Mesothelial cell of epicardium (in vitro differentiated cells): ENCODE data around the gene CLSTN2. TPM values are rescaled to one million over a fixed set of nuclear protein-coding genes. Genes with fewer than 3 reads are reported as not detected.

ENCODE experiments used
- DNase-seq, 2 experiments: peaks; one replicate each; pipeline ENCODE4 v3.0.0; 2021; ENCODE audit warnings: low spot score in 2 of 2; ENCODE audit not compliant: unreplicated experiment in 2 of 2
- H3K27ac Mint-ChIP-seq: 2 replicates; pipeline ENCODE4 v1.8.0; 2021; ENCODE audit warnings: mixed read lengths
- H3K27me3 Mint-ChIP-seq: 2 replicates; pipeline ENCODE4 v1.8.0; 2021; ENCODE audit warnings: low read depth, mixed read lengths
- H3K36me3 Mint-ChIP-seq: 2 replicates; pipeline ENCODE4 v1.8.0; 2021; ENCODE audit warnings: mixed read lengths
- H3K4me1 Mint-ChIP-seq: 2 replicates; pipeline ENCODE4 v1.8.0; 2021; ENCODE audit warnings: mixed read lengths
- H3K4me3 Mint-ChIP-seq: 2 replicates; pipeline ENCODE4 v1.8.0; 2021; ENCODE audit warnings: mild to moderate bottlenecking, moderate library complexity, mixed read lengths
- H3K9me3 Mint-ChIP-seq: 2 replicates; pipeline ENCODE4 v1.8.0; 2021; ENCODE audit warnings: mixed read lengths
- CTCF ChIP-seq: fragments of 200-600 bp; sonication (generic); IDR thresholded peaks from one replicate; pipeline ENCODE4 v1.5.0; 2021; ENCODE audit warnings: antibody characterized with exemption; ENCODE audit not compliant: unreplicated experiment
- total RNA-seq: library from RNA; stranded (reverse); gene quantifications from 3 replicates; pipeline ENCODE4 v1.2.1, GENCODE V29; 2021

Gene CLSTN2
- total RNA-seq, 1 donor from 2014 or later, result 18.2 TPM

- TF ChIP-seq CTCF, result no peak
Measured at GRCh38 chr3:140397847-140398246, 462.9 kb downstream of the CLSTN2 start.

GRCh38 chr3:140398387-140398786 is 463.4 kb downstream of the CLSTN2 start:
- no peaks in the 10 kb centered on the region for H3K9me3 Mint-ChIP-seq
- H3K4me1 Mint-ChIP-seq, result no peaks in the 10 kb centered on the region
- no peak for TF ChIP-seq CTCF
- DNase-seq, result no peak
- H3K27ac Mint-ChIP-seq, result no peak overlapping the region
- H3K4me3 Mint-ChIP-seq, result no peak overlapping the region
- no peaks in the 10 kb centered on the region for H3K27me3 Mint-ChIP-seq
- no peaks in the 10 kb centered on the region for H3K36me3 Mint-ChIP-seq

More at GRCh38 chr3:140397847-140398246, 462.9 kb downstream of the CLSTN2 start:
- DNase-seq, result no peak
- Mint-ChIP-seq H3K4me3 (no peak overlapping the region), H3K27me3 (no peaks in the 10 kb centered on the region), H3K36me3 (no peaks in the 10 kb centered on the region), H3K27ac (no peak overlapping the region), H3K9me3 (no peaks in the 10 kb centered on the region), H3K4me1 (no peaks in the 10 kb centered on the region)

- H3K36me3 Mint-ChIP-seq, result no peaks in the 10 kb centered on the region
- no peaks in the 10 kb centered on the region for H3K27me3 Mint-ChIP-seq
- no peaks in the 10 kb centered on the region for H3K4me1 Mint-ChIP-seq
- H3K4me3 Mint-ChIP-seq, result no peak overlapping the region
- H3K27ac Mint-ChIP-seq, result no peak overlapping the region
- TF ChIP-seq CTCF, result no peak
- no peaks in the 10 kb centered on the region for H3K9me3 Mint-ChIP-seq
- no peak for DNase-seq
Measured at GRCh38 chr3:140399871-140400270, 464.9 kb downstream of the CLSTN2 start.

- Mint-ChIP-seq H3K9me3 (no peaks in the 10 kb centered on the region), H3K27ac (no peak overlapping the region), H3K4me3 (no peak overlapping the region), H3K27me3 (no peaks in the 10 kb centered on the region), H3K4me1 (peaks cover 9% of the 10 kb centered on the region), H3K36me3 (no peaks in the 10 kb centered on the region)
- TF ChIP-seq CTCF, result no peak
- DNase-seq, result no peak
Measured at GRCh38 chr3:140403079-140403478, 468.1 kb downstream of the CLSTN2 start.

- Mint-ChIP-seq H3K9me3 (no peaks in the 10 kb centered on the region), H3K4me3 (no peak overlapping the region), H3K27me3 (no peaks in the 10 kb centered on the region), H3K27ac (no peak overlapping the region), H3K36me3 (no peaks in the 10 kb centered on the region), H3K4me1 (peaks cover 9% of the 10 kb centered on the region)
- no peak for TF ChIP-seq CTCF
- DNase-seq, result no peak
Measured at GRCh38 chr3:140403608-140404007, 468.6 kb downstream of the CLSTN2 start.

GRCh38 chr3:140406655-140407054 is 471.7 kb downstream of the CLSTN2 start:
- peak overlapping the region; percentile 7 for H3K27ac Mint-ChIP-seq
- H3K9me3 Mint-ChIP-seq, result peaks cover 26% of the 10 kb centered on the region
- H3K4me3 Mint-ChIP-seq, result no peak overlapping the region
- no peak for TF ChIP-seq CTCF
- H3K36me3 Mint-ChIP-seq, result peaks cover 6% of the 10 kb centered on the region
- H3K4me1 Mint-ChIP-seq, result peaks cover 9% of the 10 kb centered on the region
- no peak for DNase-seq
- H3K27me3 Mint-ChIP-seq, result no peaks in the 10 kb centered on the region
